DOHH2 (cell line): ENCODE results near the gene PACRG.

Experiments used
- EZH2phosphoT487 ChIP-seq: fragments of 200-600 bp; sonication (generic); IDR thresholded peaks from 2 replicates; pipeline ENCODE4 v1.6.1; 2017; ENCODE audit warnings: borderline replicate concordance, mild to moderate bottlenecking, antibody characterized with exemption, low read length, moderate library complexity, mixed read lengths
- TF ChIP-seq, protein P1 (sequence below): fragments of 200-600 bp; sonication (generic); IDR thresholded peaks from one replicate; pipeline ENCODE4 v1.5.1; 2014; ENCODE audit warnings: antibody characterized with exemption, mild to moderate bottlenecking, low read depth, low read length; ENCODE audit not compliant: poor library complexity, severe bottlenecking

DNA sequence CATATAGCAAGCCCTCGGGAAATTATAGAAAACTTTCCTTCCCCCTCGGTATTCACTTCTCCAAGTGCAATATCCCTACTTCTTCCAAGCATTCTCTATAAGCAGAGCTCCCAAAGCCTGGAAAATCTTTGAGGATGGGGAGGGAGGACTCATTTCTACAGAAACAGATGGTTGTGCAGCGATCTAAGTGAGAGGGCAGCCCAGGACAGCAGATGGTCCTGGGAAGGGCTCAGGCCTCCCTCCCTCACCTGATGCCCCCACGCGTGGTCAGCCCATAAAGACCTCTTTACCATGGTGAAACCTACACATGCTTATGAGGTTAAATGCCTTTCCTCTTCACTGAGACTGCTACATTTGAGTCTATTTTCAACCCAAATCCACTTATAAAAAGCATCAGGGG, 367.1 kb downstream of the PACRG start:
- TF ChIP-seq, protein P1, sequence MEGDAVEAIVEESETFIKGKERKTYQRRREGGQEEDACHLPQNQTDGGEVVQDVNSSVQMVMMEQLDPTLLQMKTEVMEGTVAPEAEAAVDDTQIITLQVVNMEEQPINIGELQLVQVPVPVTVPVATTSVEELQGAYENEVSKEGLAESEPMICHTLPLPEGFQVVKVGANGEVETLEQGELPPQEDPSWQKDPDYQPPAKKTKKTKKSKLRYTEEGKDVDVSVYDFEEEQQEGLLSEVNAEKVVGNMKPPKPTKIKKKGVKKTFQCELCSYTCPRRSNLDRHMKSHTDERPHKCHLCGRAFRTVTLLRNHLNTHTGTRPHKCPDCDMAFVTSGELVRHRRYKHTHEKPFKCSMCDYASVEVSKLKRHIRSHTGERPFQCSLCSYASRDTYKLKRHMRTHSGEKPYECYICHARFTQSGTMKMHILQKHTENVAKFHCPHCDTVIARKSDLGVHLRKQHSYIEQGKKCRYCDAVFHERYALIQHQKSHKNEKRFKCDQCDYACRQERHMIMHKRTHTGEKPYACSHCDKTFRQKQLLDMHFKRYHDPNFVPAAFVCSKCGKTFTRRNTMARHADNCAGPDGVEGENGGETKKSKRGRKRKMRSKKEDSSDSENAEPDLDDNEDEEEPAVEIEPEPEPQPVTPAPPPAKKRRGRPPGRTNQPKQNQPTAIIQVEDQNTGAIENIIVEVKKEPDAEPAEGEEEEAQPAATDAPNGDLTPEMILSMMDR = no peak
- no peak for TF ChIP-seq EZH2phosphoT487
